Activated T-helper 2 cell treated with anti-CD3 and anti-CD28 coated beads, Interferon-gamma antibody, Interleukin-2, Interleukin-4, amounts not matched to agents 10 μg/mL and 5 μg/mL and 100 μg/mL, durations not matched to agents 14 hours and 24 hours and 36 hours (primary cell): Measurements from ENCODE around the gene HAPLN3. TPM values are rescaled to one million over a fixed set of nuclear protein-coding genes. Genes with fewer than 3 reads are reported as not detected.

Experiments
- DNase-seq: peaks from one replicate; pipeline ENCODE4 v3.0.0; 2021; ENCODE audit warnings: low spot score
- H3K27ac Mint-ChIP-seq: one replicate; pipeline ENCODE4 v1.8.0; 2021; ENCODE audit warnings: mixed read lengths
- H3K27me3 Mint-ChIP-seq: one replicate; pipeline ENCODE4 v1.8.0; 2021; ENCODE audit warnings: low read depth, mixed read lengths
- H3K36me3 Mint-ChIP-seq: one replicate; pipeline ENCODE4 v1.8.0; 2021; ENCODE audit warnings: low read depth, mixed read lengths
- H3K4me1 Mint-ChIP-seq: one replicate; pipeline ENCODE4 v1.8.0; 2021; ENCODE audit warnings: low read depth, mixed read lengths
- H3K4me3 Mint-ChIP-seq: one replicate; pipeline ENCODE4 v1.8.0; 2021; ENCODE audit warnings: low read depth, mild to moderate bottlenecking, moderate library complexity, mixed read lengths
- H3K9me3 Mint-ChIP-seq: one replicate; pipeline ENCODE4 v1.8.0; 2021; ENCODE audit warnings: mixed read lengths
- intact Hi-C: fragments of 100-400 bp; cut with micrococcal nuclease; formaldehyde crosslinking; loops from one replicate; pipeline ENCODE4 v1.15.1; 2023
- total RNA-seq: library from RNA; stranded (reverse); gene quantifications from 2 replicates; pipeline ENCODE4 v1.2.3, GENCODE V29; 2022

The HAPLN3 gene
- total RNA-seq, 1 donor from 2014 or later: 71.4 TPM

GRCh38 chr15:88864861-88865497, 30.4 kb downstream of the HAPLN3 start:
- intact Hi-C loops: no loop called here

GRCh38 chr15:88863412-88863811, 31.9 kb downstream of the HAPLN3 start:
- no peaks in the 10 kb centered on the region for H3K9me3 Mint-ChIP-seq
- H3K27me3 Mint-ChIP-seq: no peaks in the 10 kb centered on the region
- H3K4me1 Mint-ChIP-seq: no peaks in the 10 kb centered on the region
- no peak overlapping the region for H3K27ac Mint-ChIP-seq
- H3K36me3 Mint-ChIP-seq: no peaks in the 10 kb centered on the region
- H3K4me3 Mint-ChIP-seq: no peak overlapping the region
- no peak for DNase-seq
- intact Hi-C loops: no loop called here

More at GRCh38 chr15:88864861-88865497, 30.4 kb downstream of the HAPLN3 start:
- no peaks in the 10 kb centered on the region for H3K9me3 Mint-ChIP-seq
- DNase-seq: no peak
- no peaks in the 10 kb centered on the region for H3K36me3 Mint-ChIP-seq
- H3K27me3 Mint-ChIP-seq: no peaks in the 10 kb centered on the region
- H3K4me3 Mint-ChIP-seq: no peak overlapping the region
- no peaks in the 10 kb centered on the region for H3K4me1 Mint-ChIP-seq
- no peak overlapping the region for H3K27ac Mint-ChIP-seq

GRCh38 chr15:88860212-88860611, 35.1 kb downstream of the HAPLN3 start:
- Mint-ChIP-seq H3K27ac (no peak overlapping the region), H3K4me1 (no peaks in the 10 kb centered on the region), H3K9me3 (peaks cover under 1% of the 10 kb centered on the region), H3K36me3 (no peaks in the 10 kb centered on the region), H3K27me3 (no peaks in the 10 kb centered on the region), H3K4me3 (no peak overlapping the region)
- intact Hi-C loops: no loop called here
- DNase-seq: no peak

GRCh38 chr15:88859550-88859949, 35.8 kb downstream of the HAPLN3 start:
- Mint-ChIP-seq H3K27ac (no peak overlapping the region), H3K4me3 (no peak overlapping the region), H3K4me1 (no peaks in the 10 kb centered on the region), H3K27me3 (no peaks in the 10 kb centered on the region), H3K9me3 (peaks cover 7% of the 10 kb centered on the region), H3K36me3 (no peaks in the 10 kb centered on the region)
- DNase-seq: no peak
- intact Hi-C loops: no loop called here

DNA sequence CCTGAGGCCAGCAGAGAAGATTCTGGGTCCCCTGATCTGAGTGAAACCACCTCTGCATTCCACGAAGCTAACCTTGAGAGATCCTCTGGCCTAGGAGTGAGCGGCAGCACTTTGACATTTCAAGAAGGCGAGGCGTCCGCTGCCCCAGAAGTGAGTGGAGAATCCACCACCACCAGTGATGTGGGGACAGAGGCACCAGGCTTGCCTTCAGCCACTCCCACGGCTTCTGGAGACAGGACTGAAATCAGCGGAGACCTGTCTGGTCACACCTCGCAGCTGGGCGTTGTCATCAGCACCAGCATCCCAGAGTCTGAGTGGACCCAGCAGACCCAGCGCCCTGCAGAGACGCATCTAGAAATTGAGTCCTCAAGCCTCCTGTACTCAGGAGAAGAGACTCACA, 36.4 kb downstream of the HAPLN3 start:
- Mint-ChIP-seq H3K27me3 (no peaks in the 10 kb centered on the region), H3K27ac (no peak overlapping the region), H3K4me3 (no peak overlapping the region), H3K9me3 (peaks cover 9% of the 10 kb centered on the region), H3K36me3 (no peaks in the 10 kb centered on the region), H3K4me1 (no peaks in the 10 kb centered on the region)
- DNase-seq: no peak
- intact Hi-C loops: no loop called here

DNA sequence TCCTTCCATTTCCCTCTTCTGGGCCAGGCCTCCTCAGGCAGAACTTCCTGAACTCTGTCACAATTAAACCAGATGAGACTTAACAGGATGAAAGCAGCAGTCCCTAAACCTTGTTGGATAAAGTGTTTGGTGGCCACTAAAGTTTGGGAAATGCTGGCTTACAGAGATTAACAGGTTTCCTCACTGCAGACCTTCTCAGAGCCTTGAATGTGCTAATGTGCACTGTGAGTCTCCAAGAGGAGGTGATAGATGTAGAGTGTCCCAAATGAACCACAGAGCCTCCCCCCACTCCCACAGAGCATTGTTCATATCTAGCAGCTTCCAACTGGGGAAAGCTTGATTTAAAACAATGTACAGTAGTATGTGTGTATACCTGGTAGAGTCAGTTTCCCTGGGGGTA, 42.9 kb downstream of the HAPLN3 start:
- Mint-ChIP-seq H3K27me3 (no peaks in the 10 kb centered on the region), H3K27ac (no peak overlapping the region), H3K4me3 (no peak overlapping the region), H3K4me1 (no peaks in the 10 kb centered on the region), H3K9me3 (peaks cover 9% of the 10 kb centered on the region), H3K36me3 (no peaks in the 10 kb centered on the region)
- intact Hi-C loops: no loop called here
- DNase-seq: no peak

- peaks cover 6% of the 10 kb centered on the region for H3K4me1 Mint-ChIP-seq
- H3K36me3 Mint-ChIP-seq: no peaks in the 10 kb centered on the region
- no peak overlapping the region for H3K4me3 Mint-ChIP-seq
- intact Hi-C loops: no loop called here
- DNase-seq: no peak
- peaks cover 3% of the 10 kb centered on the region for H3K9me3 Mint-ChIP-seq
- no peaks in the 10 kb centered on the region for H3K27me3 Mint-ChIP-seq
- no peak overlapping the region for H3K27ac Mint-ChIP-seq
Observed at GRCh38 chr15:88849376-88850072, 45.8 kb downstream of the HAPLN3 start.

- no peak overlapping the region for H3K4me3 Mint-ChIP-seq
- no peaks in the 10 kb centered on the region for H3K36me3 Mint-ChIP-seq
- H3K4me1 Mint-ChIP-seq: peaks cover 6% of the 10 kb centered on the region
- H3K27me3 Mint-ChIP-seq: no peaks in the 10 kb centered on the region
- H3K27ac Mint-ChIP-seq: no peak overlapping the region
- intact Hi-C loops: no loop called here
- H3K9me3 Mint-ChIP-seq: no peaks in the 10 kb centered on the region
- no peak for DNase-seq
Observed at GRCh38 chr15:88848203-88848602, 47.1 kb downstream of the HAPLN3 start.

DNA sequence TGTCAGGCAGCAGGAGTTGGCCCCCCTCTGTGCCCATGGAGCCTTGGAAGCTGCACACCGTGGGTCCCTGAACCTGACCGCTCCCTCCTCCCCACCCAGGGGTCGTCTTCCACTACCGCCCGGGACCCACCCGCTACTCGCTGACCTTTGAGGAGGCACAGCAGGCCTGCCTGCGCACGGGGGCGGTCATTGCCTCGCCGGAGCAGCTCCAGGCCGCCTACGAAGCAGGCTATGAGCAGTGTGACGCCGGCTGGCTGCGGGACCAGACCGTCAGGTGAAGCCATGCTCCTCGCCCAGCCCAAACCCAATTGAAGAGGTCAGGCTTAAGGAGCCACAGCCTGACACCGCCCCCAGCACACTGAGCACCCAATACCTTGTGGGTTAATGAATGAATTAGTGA, 48.2 kb downstream of the HAPLN3 start:
- H3K27me3 Mint-ChIP-seq: no peaks in the 10 kb centered on the region
- no peaks in the 10 kb centered on the region for H3K36me3 Mint-ChIP-seq
- H3K4me1 Mint-ChIP-seq: peaks cover 6% of the 10 kb centered on the region
- intact Hi-C loops: no loop called here
- no peak overlapping the region for H3K27ac Mint-ChIP-seq
- no peak for DNase-seq
- H3K4me3 Mint-ChIP-seq: no peak overlapping the region
- no peaks in the 10 kb centered on the region for H3K9me3 Mint-ChIP-seq

DNA sequence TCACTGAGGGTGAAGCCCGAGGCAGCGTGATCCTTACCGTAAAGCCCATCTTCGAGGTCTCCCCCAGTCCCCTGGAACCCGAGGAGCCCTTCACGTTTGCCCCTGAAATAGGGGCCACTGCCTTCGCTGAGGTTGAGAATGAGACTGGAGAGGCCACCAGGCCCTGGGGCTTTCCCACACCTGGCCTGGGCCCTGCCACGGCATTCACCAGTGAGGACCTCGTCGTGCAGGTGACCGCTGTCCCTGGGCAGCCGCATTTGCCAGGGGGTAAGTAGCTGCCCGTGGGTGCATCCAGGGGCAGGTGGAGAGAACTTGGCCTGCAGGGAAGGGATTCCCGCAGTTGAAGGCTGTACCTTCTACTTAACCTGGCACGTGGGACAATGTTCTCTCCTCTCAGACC, 49.7 kb downstream of the HAPLN3 start:
- no peak for DNase-seq
- H3K27me3 Mint-ChIP-seq: no peaks in the 10 kb centered on the region
- H3K36me3 Mint-ChIP-seq: no peaks in the 10 kb centered on the region
- H3K27ac Mint-ChIP-seq: no peak overlapping the region
- intact Hi-C loops: no loop called here
- H3K9me3 Mint-ChIP-seq: no peaks in the 10 kb centered on the region
- H3K4me1 Mint-ChIP-seq: peaks cover 6% of the 10 kb centered on the region
- no peak overlapping the region for H3K4me3 Mint-ChIP-seq

DNA sequence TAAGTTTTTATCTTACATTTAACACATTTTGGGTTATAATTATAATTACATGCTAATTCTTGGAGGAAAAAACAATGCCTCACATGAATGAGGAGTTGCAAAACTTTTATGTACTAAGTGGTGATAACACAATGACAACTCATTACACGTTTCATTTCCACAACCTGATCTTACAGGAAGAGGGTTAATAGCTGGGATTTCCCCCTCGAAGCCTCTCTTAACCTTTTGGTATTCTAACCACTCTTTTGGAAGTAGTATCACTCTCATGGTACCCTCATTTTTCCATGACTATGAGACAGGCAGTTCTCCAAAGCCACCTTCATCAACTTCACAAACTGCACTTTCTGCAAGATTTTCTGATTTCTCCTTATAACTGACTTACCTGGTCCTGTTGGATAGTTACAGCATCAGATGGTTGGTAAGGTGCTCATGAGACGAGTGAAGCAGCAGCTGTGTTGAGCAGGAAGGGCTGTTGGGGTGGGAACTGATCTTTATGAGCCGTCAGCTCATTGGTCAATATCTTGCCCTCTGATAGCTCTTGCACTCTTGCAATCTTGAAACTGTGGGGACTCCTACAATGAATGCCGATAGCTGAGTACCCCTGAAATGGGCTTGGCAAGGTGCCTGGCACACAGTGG, 50.5 kb downstream of the HAPLN3 start:
- Mint-ChIP-seq H3K27ac (no peak overlapping the region), H3K27me3 (no peaks in the 10 kb centered on the region), H3K4me3 (no peak overlapping the region), H3K4me1 (peaks cover 6% of the 10 kb centered on the region), H3K36me3 (no peaks in the 10 kb centered on the region), H3K9me3 (no peaks in the 10 kb centered on the region)
- DNase-seq: no peak
- intact Hi-C loops: no loop called here

DNA sequence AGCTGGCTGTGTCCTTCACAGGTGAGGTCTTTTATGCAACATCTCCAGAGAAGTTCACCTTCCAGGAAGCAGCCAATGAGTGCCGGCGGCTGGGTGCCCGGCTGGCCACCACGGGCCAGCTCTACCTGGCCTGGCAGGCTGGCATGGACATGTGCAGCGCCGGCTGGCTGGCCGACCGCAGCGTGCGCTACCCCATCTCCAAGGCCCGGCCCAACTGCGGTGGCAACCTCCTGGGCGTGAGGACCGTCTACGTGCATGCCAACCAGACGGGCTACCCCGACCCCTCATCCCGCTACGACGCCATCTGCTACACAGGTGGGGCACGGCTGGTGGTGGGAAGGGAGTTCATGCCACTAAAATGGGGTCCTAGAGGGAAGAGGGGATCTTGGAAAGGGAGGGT, 52.0 kb downstream of the HAPLN3 start:
- Mint-ChIP-seq H3K9me3 (no peaks in the 10 kb centered on the region), H3K4me1 (peaks cover 6% of the 10 kb centered on the region), H3K36me3 (no peaks in the 10 kb centered on the region), H3K27ac (no peak overlapping the region), H3K4me3 (no peak overlapping the region), H3K27me3 (no peaks in the 10 kb centered on the region)
- intact Hi-C loops: no loop called here
- DNase-seq: no peak

DNA sequence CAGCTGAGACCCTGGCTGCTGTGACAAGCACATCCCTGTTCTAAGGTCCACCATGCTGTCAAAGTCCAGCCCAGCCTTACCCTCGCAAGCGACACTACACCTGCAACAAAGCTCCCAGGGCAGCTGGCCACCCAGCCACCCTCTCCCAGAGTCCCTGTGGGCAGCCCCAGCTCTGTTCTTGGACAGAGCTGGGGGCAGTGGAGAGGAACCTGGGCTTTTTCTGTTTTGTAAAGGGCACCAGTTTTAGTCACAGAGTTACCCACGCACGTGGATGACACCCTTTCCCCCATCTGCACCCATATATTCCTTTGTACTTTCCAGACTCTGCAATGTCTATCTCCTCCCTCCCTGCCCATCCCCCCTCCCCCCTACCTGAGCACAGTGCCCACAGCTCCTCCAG, 53.2 kb downstream of the HAPLN3 start:
- no peak for DNase-seq
- intact Hi-C loops: no loop called here
- no peaks in the 10 kb centered on the region for H3K9me3 Mint-ChIP-seq

More for the DNA sequence above, 53.2 kb downstream of the HAPLN3 start:
- Mint-ChIP-seq H3K36me3 (no peaks in the 10 kb centered on the region), H3K4me1 (peaks cover 6% of the 10 kb centered on the region), H3K27ac (no peak overlapping the region), H3K27me3 (no peaks in the 10 kb centered on the region), H3K4me3 (no peak overlapping the region)
